Bronchial epithelial cell (primary cell): ENCODE data around the gene EXOSC2. TPM values are rescaled to one million over a fixed set of nuclear protein-coding genes. Genes with fewer than 3 reads are reported as not detected.

Source experiments
- DNase-seq: peaks from one replicate; pipeline ENCODE4 v3.0.0-alpha.2; 2010; ENCODE audit warnings: low read depth
- FAIRE-seq: peaks from 2 replicates; lab custom pipeline; 2011; peaks lifted over from hg19 to GRCh38; lab: Jason Lieb, UNC
- H3K27me3 ChIP-seq: 2 replicates; pipeline ENCODE4 v1.5.1; 2011; ENCODE audit warnings: low read length; ENCODE audit not compliant: control insufficient read depth, insufficient read depth
- H3K36me3 ChIP-seq: 2 replicates; pipeline ENCODE4 v1.5.1; 2011; ENCODE audit warnings: low read length; ENCODE audit not compliant: control insufficient read depth, insufficient read depth
- H3K4me3 ChIP-seq: 2 replicates; pipeline ENCODE4 v1.5.1; 2011; ENCODE audit warnings: mild to moderate bottlenecking, low read depth, low read length, control low read depth
- total RNA-seq: library from RNA; depleted of rRNA; stranded (reverse); fragments of >200 nt; gene quantifications from 2 replicates; pipeline ENCODE4 v1.2.1, GENCODE V29; 2014
- TF ChIP-seq, protein P1 (sequence below): IDR thresholded peaks from 2 replicates; pipeline ENCODE4 v1.5.1; 2011; ENCODE audit warnings: mild to moderate bottlenecking, moderate library complexity, low read length, control low read depth, inconsistent platforms; ENCODE audit not compliant: insufficient read depth, severe bottlenecking

The EXOSC2 gene
- total RNA-seq, 1 donor from 2014 or later, result 38.7 TPM

GRCh38 chr9:130736834-130737233 lies 43.3 kb downstream of the EXOSC2 start:
- FAIRE-seq, result no peak
- TF ChIP-seq, protein P1, sequence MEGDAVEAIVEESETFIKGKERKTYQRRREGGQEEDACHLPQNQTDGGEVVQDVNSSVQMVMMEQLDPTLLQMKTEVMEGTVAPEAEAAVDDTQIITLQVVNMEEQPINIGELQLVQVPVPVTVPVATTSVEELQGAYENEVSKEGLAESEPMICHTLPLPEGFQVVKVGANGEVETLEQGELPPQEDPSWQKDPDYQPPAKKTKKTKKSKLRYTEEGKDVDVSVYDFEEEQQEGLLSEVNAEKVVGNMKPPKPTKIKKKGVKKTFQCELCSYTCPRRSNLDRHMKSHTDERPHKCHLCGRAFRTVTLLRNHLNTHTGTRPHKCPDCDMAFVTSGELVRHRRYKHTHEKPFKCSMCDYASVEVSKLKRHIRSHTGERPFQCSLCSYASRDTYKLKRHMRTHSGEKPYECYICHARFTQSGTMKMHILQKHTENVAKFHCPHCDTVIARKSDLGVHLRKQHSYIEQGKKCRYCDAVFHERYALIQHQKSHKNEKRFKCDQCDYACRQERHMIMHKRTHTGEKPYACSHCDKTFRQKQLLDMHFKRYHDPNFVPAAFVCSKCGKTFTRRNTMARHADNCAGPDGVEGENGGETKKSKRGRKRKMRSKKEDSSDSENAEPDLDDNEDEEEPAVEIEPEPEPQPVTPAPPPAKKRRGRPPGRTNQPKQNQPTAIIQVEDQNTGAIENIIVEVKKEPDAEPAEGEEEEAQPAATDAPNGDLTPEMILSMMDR, result no peak
- H3K27me3 ChIP-seq, result no peaks in the 10 kb centered on the region
- H3K36me3 ChIP-seq, result no peaks in the 10 kb centered on the region
- DNase-seq, result no peak
- no peak overlapping the region for H3K4me3 ChIP-seq

DNA sequence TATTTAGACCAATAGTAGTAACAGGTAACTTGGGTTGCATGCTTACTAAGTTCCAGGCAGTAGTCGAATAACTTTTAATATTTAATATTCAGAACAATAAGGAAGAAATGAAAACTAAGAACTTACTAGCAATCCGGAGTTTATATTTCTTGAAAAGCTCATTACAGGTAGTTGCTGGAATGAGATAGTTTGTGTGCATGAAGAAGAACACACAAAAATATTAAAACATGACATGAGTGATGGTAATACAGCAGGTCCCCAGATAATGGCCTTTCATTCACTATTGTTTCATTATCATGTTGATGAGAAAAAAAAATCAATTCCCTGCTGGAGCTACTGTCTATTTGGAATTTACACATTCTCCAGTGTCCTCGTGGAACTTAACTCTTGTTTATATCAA lies 44.7 kb downstream of the EXOSC2 start:
- H3K4me3 ChIP-seq, result no peak overlapping the region
- no peaks in the 10 kb centered on the region for H3K27me3 ChIP-seq
- TF ChIP-seq, protein P1, result no peak
- no peaks in the 10 kb centered on the region for H3K36me3 ChIP-seq
- FAIRE-seq, result no peak
- no peak for DNase-seq

GRCh38 chr9:130739081-130739480 lies 45.5 kb downstream of the EXOSC2 start:
- Histone ChIP-seq H3K4me3 (no peak overlapping the region), H3K27me3 (no peaks in the 10 kb centered on the region), H3K36me3 (no peaks in the 10 kb centered on the region)
- TF ChIP-seq, protein P1, result no peak
- DNase-seq (no peak), FAIRE-seq (no peak)

GRCh38 chr9:130740218-130741023 lies 46.8 kb downstream of the EXOSC2 start:
- no peak for DNase-seq
- FAIRE-seq, result no peak

GRCh38 chr9:130741024-130741305 lies 47.4 kb downstream of the EXOSC2 start:
- TF ChIP-seq, protein P1, result no peak
- FAIRE-seq, result no peak
- DNase-seq, result no peak
- H3K36me3 ChIP-seq, result no peaks in the 10 kb centered on the region
- H3K27me3 ChIP-seq, result no peaks in the 10 kb centered on the region
- H3K4me3 ChIP-seq, result no peak overlapping the region

More at GRCh38 chr9:130740218-130741023, 46.8 kb downstream of the EXOSC2 start:
- no peaks in the 10 kb centered on the region for H3K27me3 ChIP-seq
- no peak overlapping the region for H3K4me3 ChIP-seq
- TF ChIP-seq, protein P1, result no peak
- no peaks in the 10 kb centered on the region for H3K36me3 ChIP-seq
